UCSD-AML1 (cell line): ENCODE results near the gene ADCY5.

Experiments
- DNase-seq: peaks from one replicate; lab custom pipeline; 2025; ENCODE audit not compliant: unreplicated experiment; lab: John Stamatoyannopoulos, UW

Gene ADCY5

GRCh38 chr3:123330441-123330991, 118.4 kb downstream of the ADCY5 start:
- no peak for DNase-seq

- DNase-seq = no peak
Observed at GRCh38 chr3:123329636-123330340, 119.1 kb downstream of the ADCY5 start.

GRCh38 chr3:123328851-123329635, 119.8 kb downstream of the ADCY5 start:
- DNase-seq = peak; percentile 72

GRCh38 chr3:123327956-123328850, 120.7 kb downstream of the ADCY5 start:
- DNase-seq = no peak

- DNase-seq = no peak
Observed at GRCh38 chr3:123327480-123327879, 121.4 kb downstream of the ADCY5 start.

- no peak for DNase-seq
Observed at GRCh38 chr3:123326531-123326930, 122.4 kb downstream of the ADCY5 start.

- no peak for DNase-seq
Observed at GRCh38 chr3:123325766-123326256, 123.1 kb downstream of the ADCY5 start.

GRCh38 chr3:123324880-123325765, 123.8 kb downstream of the ADCY5 start:
- no peak for DNase-seq

- DNase-seq = no peak
Observed at GRCh38 chr3:123323781-123324180, 125.1 kb downstream of the ADCY5 start.

GRCh38 chr3:123322866-123323265, 126.0 kb downstream of the ADCY5 start:
- no peak for DNase-seq

GRCh38 chr3:123321806-123322205, 127.1 kb downstream of the ADCY5 start:
- DNase-seq = no peak

GRCh38 chr3:123320221-123320620, 128.7 kb downstream of the ADCY5 start:
- DNase-seq = no peak

- DNase-seq = no peak
Observed at GRCh38 chr3:123319760-123320159, 129.1 kb downstream of the ADCY5 start.

GRCh38 chr3:123318374-123318773, 130.5 kb downstream of the ADCY5 start:
- no peak for DNase-seq

GRCh38 chr3:123317716-123318115, 131.2 kb downstream of the ADCY5 start:
- no peak for DNase-seq

GRCh38 chr3:123315271-123315595, 133.7 kb downstream of the ADCY5 start:
- DNase-seq = no peak

- no peak for DNase-seq
Observed at GRCh38 chr3:123314359-123315270, 134.3 kb downstream of the ADCY5 start.

GRCh38 chr3:123313889-123314288, 135.0 kb downstream of the ADCY5 start:
- no peak for DNase-seq
